HG03196 (cell line): Measurements from ENCODE around the gene TCTA.

Experiments
- ATAC-seq: cut with Tn5 transposase; IDR thresholded peaks from one replicate; pipeline ENCODE4 v1.9.1; 2021; ENCODE audit not compliant: unreplicated experiment

TCTA gene

GRCh38 chr3:49456466-49456865 is 44.2 kb downstream of the TCTA start:
- no peak for ATAC-seq

GRCh38 chr3:49460188-49460890 is 48.1 kb downstream of the TCTA start:
- ATAC-seq, result no peak

GRCh38 chr3:49460956-49461355 is 48.7 kb downstream of the TCTA start:
- ATAC-seq, result no peak

- ATAC-seq, result no peak
Measured at GRCh38 chr3:49461443-49462171, 49.4 kb downstream of the TCTA start.

- ATAC-seq, result no peak
Measured at GRCh38 chr3:49462222-49462621, 50.0 kb downstream of the TCTA start.

GRCh38 chr3:49465270-49466034 is 53.2 kb downstream of the TCTA start:
- ATAC-seq, result no peak
